HG02623 (cell line): ENCODE results near the gene WNT9A.

Experiments used
- ATAC-seq: cut with Tn5 transposase; IDR thresholded peaks from one replicate; pipeline ENCODE4 v1.9.1; 2021; ENCODE audit warnings: moderate library complexity; ENCODE audit not compliant: unreplicated experiment

The WNT9A gene

GRCh38 chr1:227955808-227956207 lies 8.1 kb upstream of the WNT9A start:
- ATAC-seq, result no peak

GRCh38 chr1:227954163-227954850 lies 6.6 kb upstream of the WNT9A start:
- no peak for ATAC-seq

GRCh38 chr1:227953022-227953412 lies 5.3 kb upstream of the WNT9A start:
- no peak for ATAC-seq

DNA sequence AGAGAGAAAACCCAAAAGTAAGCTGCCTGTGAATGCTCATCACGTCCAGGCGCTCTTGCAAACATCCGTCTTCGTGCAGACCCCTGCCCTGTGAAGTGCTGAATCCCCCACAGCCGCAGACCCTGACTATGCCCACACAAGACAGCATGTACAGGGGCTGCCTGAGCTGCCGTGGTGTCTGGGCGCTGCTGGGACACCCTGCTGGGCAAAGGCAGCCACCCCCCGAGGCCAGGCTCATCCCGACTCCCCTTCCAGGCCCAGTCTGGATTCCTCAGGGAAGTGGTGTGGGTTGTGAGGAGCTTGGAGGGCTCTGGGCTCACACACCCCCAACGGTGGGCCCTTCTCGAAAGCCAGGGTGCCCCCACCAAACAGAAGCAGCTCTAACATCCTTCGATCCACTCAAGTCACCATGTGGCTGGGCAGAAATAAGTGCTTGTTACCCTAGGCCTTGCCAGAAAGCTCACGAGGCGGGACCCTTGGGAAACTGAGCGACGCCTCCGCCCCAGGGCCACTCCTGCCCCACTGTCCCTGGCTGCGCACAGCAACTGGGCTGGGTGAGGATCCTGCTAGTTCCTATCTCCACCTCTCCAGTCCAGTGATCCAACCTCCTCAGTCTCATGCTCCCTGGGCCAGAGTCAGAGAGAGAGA lies 4.8 kb upstream of the WNT9A start:
- no peak for ATAC-seq

DNA sequence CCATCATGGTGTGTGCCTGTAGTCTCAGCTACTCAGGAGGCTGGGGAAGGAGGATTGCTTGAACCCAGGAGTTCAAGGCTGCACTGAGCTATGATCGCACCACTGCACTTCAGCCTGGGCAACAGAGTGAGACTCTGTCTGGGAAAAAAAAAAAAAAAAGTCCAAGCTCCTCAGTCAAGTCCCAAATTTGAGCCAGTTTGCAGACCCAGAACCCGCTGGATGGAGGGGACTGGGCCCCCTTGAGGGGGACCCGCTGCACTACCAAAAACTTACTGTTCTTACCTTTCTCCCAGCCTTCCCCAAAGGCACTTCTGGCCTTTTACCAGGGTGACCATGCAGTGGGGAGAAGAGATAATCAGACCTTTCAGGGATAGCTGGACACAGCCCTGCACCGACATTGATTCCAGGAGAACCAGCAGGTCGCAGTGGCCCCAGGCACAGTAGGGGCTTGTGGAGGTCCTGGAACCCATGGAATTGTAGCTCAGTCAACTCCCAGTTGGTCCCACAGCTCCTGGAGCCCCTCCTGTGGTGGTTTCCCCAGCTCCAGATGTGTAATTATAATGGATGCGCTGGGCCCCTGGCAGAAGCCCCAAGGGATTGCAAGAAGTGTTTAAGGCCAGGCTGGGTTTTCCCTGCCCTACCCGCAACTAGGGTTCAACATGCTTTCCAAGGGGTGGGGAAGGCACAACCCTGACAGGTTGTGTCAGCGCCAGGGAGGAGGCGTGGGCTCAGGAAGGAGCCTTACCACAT lies 4.1 kb upstream of the WNT9A start:
- ATAC-seq, result no peak

GRCh38 chr1:227950735-227951346 lies 3.1 kb upstream of the WNT9A start:
- no peak for ATAC-seq

DNA sequence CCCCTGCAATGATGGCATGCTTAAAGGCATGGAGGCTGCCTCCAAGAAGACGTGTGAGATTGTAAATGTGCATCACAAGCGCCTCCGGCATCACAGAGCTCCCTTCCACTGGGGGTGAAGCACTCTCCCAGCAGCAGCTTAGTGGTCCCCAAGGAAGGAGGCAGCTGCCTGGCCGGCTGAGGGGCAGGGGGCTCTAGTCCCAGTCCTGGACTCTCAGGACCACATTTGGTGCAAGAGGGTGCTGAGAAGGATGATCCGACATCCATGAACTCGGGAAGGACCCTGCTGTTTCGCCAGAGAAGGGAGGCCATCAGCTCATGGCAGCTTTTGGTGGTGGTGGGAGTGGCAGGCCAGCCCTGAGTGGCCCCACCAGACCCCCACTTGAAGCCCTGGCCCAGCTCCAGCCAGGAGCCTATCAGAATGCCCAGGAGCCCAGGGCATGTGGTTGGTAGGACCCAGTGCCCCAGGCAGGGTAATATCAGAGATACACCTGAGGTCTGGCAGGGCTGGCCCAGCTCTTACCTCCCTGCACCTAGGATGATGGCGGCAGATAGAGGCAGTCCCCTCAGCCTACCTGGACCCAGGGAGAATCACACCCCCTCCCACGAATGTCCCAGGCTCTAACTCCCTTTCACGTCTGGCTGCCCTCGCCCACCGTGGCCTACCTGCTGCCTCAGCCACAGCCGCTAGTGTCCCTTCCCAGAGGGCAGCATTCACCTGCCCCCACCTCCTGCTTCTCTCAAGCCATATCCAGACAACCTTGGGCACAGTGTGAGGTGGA lies 2.4 kb upstream of the WNT9A start:
- ATAC-seq, result no peak

GRCh38 chr1:227949341-227949921 lies 1.7 kb upstream of the WNT9A start:
- no peak for ATAC-seq

GRCh38 chr1:227948493-227949260 lies 945 bp upstream of the WNT9A start:
- ATAC-seq, result no peak

GRCh38 chr1:227947386-227947675 lies 401 bp downstream of the WNT9A start:
- no peak for ATAC-seq

- no peak for ATAC-seq
Observed at GRCh38 chr1:227946624-227947385, 927 bp downstream of the WNT9A start.

DNA sequence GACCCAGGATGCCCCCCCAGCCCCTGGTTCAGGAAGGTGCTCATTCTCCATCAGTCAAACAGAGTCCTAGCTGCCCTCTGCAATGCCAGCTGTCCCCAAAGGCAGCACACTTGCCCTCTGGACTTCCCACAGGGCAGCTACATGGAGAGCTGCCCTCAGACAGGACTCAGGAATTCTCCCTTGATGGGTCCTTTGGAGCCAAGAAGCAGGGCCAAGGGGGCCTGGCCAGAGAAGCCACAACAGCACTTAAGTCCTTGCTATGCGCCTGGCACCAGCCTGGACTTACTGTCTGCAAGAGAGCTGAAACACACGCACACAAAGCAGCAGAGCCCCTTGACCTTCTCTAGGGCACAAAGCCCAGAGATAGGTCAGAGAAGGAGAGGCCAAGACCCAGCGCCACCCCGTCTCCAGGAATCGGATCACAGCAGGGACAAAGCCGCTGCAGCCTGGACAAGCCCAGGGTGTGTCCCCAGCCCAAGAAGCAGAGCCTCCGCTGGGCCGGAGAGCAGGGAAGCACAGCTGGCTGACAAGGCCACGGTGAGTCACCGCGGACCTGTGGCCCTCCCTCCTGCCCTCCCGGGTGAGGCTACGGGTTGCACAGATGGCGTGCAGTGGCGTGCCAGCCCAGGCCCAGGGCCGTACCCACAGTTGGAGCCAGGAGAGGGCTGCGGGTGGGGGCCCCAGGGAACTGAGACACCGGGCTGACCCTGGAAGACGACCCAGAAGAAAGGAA lies 1.7 kb downstream of the WNT9A start:
- ATAC-seq, result no peak

- no peak for ATAC-seq
Observed at GRCh38 chr1:227944931-227945890, 2.5 kb downstream of the WNT9A start.

DNA sequence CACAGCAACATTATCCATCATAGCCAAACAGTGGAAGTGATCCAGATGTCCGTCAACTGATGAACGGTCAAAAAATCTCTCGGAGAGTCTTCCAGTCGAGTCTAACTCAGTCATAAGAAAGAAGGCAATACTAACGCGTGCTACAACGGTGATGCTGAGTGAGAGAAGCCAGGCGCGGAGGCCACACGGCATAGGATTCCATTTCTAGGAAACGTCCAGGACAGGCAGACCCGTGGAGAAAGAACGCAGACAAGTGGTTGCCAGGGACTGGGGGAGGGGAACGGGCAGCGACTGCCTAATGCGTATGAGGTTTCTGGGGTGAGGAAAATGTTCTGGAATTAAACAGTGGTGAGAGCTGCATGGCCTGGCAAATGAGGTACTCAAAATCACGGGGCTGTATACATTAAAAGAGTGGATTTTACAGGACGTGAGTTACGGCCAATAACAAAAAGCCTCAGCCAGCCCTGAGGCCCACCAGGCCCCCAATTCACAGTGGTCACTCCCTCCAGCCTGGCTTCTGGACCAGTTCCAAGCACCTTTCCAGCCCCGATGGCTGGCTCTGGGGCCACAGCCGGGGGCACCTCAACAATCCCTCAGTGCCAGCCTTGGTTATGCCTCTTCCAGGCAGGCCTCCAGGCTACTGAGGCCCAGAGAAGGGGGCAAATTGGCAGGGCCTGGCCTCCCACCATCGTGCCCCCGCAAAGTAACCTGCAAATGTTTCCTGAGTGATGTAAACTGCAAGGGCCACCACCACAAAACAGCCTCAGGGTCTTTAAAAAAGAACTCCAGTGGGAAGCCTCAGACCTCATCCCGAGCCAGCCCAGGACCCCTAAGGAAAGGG lies 3.4 kb downstream of the WNT9A start:
- ATAC-seq, result no peak

DNA sequence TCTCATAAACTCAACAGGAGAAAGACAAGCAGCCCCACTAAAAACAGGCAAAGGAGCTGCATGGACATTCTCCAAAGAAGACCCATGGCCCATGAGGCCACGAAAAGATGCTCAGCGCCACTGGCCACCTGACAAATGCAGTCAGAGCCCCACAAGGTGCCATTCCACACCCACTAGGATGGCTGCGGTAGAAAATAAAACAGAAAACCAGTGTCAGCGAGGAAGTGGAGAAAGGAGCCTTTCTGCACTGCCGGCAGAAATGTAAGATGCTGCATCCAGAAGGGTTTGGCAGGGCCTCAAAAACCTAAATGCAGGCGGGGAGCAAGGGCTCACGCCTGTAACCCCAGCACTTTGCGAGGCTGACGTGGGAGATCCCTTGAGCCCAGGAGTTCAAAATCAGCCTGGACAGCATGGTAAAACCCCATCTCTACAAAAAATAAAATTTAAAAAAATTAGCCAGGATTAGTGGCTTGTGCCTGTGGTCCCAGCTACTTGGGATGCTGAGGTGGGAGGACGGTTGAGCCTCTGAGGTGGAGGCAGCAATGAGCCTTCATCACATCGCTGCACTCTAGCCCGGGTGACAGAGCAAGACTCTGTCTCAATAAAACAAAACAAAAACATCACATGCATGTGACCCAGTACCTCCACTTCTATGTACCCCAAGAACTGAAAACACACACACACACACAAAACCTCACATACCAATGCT lies 4.2 kb downstream of the WNT9A start:
- no peak for ATAC-seq

DNA sequence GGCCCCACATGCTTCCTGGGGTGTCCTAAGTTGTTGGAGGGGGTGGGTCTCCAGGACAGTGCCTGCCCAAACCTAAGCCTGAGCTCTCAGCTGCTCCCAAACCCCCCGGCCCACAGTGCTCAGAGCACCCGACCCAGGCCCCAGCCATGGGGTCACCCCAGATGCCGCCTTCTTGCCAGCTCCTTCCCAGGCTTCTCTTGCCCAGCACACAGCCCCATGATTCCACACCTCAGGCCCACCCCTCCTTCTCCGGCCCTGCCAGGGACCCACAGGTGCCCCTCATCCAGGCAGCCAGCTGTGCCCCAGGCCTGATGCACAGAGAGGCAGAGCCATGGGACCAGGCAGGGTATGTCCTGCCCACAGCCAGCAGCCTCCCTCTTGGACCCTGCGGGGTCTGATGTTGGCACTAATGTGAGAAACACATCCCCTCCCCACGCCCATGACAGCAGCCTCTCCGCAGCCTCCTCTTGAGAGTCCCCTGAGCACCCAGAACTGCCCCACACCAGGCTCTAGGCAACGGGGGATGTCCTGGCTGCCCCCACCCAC lies 4.9 kb downstream of the WNT9A start:
- no peak for ATAC-seq
